ENCODE results near the gene CAMSAP2.

DNA sequence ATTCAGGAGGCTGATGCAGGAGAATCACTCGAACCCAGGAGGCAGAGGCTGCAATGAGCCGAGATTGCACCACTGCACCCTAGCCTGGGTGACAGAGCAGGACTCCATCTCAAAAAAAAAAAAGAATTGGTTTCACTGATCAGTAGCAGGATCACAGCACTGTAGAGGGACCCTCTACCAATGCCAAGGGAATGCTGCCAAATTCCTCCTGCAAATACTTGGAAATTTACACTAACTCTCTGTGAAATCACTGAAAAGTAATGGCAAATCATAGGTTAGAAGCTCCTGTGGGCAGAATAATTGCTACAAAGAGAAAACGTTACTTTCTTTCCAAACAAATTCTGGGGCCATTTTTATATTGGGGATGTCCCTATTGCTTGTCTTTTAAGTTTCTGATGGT lies 127.4 kb downstream of the CAMSAP2 start:
- TF ChIP-seq CTCF (IDR thresholded peaks at IDR 0.05; ENCODE audit: insufficient read depth, low read depth, low read length) (no peak), EZH2 (IDR thresholded peaks at IDR 0.05; ENCODE audit: insufficient read depth, low read length) (no peak)
